Measurements from ENCODE around the gene ELL. TPM values are rescaled to one million over a fixed set of nuclear protein-coding genes. Genes with fewer than 3 reads are reported as not detected.

The ELL gene
- total and polyA plus RNA-seq, 2 experiments from 2014 or later: 11.3 to 20.1 TPM

DNA sequence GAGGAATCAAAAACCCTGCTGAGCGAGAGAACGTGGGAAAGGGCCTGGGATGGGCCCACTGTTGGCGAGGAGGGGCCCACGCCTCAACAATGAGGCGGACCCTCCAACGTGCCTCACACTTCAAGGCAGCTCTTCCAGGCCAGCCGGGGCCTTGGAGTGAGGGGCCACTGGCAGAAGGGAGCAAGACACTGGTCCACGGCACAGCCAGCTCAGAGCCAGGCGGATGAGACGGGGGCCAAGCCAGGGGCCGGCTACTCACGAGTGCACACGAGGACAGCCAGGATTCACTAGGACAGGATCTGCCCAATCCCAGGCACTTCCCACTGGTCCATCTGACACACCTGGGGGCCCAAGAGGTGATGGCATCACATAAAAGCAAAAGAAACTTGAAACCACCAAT is 20.5 kb downstream of the ELL start:
- TF ChIP-seq ZNF114 (CRISPR knock-in tag; IDR thresholded peaks at IDR 0.05) (no peak), NANOG (IDR thresholded peaks at IDR 0.05; ENCODE audit: borderline replicate concordance) (no peak), POLR2AphosphoS5 (IDR thresholded peaks at IDR 0.05; ENCODE audit: low read depth) (no peak), CREB1 (CRISPR knock-in tag; IDR thresholded peaks at IDR 0.05; ENCODE audit: low read depth) (no peak), EZH2phosphoT487 (IDR thresholded peaks at IDR 0.05; ENCODE audit: unreplicated experiment) (no peak), CTCF (conservative IDR thresholded peaks at IDR 0.05; ENCODE audit: low read depth in 2 of 2) (no peak), JUNB (IDR thresholded peaks at IDR 0.05; ENCODE audit: unreplicated experiment) (no peak), STAT1 (IDR thresholded peaks at IDR 0.05; ENCODE audit: unreplicated experiment) (no peak), ZNF331 (CRISPR knock-in tag; IDR thresholded peaks at IDR 0.05; ENCODE audit: low read depth) (no peak), EZH2 (IDR thresholded peaks at IDR 0.05; ENCODE audit: low read depth, unreplicated experiment) (no peak)
- TF ChIP-seq, protein P1, sequence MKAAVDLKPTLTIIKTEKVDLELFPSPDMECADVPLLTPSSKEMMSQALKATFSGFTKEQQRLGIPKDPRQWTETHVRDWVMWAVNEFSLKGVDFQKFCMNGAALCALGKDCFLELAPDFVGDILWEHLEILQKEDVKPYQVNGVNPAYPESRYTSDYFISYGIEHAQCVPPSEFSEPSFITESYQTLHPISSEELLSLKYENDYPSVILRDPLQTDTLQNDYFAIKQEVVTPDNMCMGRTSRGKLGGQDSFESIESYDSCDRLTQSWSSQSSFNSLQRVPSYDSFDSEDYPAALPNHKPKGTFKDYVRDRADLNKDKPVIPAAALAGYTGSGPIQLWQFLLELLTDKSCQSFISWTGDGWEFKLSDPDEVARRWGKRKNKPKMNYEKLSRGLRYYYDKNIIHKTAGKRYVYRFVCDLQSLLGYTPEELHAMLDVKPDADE (IDR thresholded peaks at IDR 0.05): no peak
- TF ChIP-seq, protein P2, sequence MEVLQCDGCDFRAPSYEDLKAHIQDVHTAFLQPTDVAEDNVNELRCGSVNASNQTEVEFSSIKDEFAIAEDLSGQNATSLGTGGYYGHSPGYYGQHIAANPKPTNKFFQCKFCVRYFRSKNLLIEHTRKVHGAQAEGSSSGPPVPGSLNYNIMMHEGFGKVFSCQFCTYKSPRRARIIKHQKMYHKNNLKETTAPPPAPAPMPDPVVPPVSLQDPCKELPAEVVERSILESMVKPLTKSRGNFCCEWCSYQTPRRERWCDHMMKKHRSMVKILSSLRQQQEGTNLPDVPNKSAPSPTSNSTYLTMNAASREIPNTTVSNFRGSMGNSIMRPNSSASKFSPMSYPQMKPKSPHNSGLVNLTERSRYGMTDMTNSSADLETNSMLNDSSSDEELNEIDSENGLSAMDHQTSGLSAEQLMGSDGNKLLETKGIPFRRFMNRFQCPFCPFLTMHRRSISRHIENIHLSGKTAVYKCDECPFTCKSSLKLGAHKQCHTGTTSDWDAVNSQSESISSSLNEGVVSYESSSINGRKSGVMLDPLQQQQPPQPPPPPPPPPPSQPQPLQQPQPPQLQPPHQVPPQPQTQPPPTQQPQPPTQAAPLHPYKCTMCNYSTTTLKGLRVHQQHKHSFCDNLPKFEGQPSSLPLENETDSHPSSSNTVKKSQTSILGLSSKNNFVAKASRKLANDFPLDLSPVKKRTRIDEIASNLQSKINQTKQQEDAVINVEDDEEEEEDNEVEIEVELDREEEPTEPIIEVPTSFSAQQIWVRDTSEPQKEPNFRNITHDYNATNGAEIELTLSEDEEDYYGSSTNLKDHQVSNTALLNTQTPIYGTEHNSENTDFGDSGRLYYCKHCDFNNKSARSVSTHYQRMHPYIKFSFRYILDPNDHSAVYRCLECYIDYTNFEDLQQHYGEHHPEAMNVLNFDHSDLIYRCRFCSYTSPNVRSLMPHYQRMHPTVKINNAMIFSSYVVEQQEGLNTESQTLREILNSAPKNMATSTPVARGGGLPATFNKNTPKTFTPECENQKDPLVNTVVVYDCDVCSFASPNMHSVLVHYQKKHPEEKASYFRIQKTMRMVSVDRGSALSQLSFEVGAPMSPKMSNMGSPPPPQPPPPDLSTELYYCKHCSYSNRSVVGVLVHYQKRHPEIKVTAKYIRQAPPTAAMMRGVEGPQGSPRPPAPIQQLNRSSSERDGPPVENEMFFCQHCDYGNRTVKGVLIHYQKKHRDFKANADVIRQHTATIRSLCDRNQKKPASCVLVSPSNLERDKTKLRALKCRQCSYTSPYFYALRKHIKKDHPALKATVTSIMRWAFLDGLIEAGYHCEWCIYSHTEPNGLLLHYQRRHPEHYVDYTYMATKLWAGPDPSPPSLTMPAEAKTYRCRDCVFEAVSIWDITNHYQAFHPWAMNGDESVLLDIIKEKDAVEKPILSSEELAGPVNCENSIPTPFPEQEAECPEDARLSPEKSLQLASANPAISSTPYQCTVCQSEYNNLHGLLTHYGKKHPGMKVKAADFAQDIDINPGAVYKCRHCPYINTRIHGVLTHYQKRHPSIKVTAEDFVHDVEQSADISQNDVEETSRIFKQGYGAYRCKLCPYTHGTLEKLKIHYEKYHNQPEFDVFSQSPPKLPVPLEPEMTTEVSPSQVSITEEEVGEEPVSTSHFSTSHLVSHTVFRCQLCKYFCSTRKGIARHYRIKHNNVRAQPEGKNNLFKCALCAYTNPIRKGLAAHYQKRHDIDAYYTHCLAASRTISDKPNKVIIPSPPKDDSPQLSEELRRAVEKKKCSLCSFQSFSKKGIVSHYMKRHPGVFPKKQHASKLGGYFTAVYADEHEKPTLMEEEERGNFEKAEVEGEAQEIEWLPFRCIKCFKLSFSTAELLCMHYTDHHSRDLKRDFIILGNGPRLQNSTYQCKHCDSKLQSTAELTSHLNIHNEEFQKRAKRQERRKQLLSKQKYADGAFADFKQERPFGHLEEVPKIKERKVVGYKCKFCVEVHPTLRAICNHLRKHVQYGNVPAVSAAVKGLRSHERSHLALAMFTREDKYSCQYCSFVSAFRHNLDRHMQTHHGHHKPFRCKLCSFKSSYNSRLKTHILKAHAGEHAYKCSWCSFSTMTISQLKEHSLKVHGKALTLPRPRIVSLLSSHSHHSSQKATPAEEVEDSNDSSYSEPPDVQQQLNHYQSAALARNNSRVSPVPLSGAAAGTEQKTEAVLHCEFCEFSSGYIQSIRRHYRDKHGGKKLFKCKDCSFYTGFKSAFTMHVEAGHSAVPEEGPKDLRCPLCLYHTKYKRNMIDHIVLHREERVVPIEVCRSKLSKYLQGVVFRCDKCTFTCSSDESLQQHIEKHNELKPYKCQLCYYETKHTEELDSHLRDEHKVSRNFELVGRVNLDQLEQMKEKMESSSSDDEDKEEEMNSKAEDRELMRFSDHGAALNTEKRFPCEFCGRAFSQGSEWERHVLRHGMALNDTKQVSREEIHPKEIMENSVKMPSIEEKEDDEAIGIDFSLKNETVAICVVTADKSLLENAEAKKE (CRISPR knock-in tag; IDR thresholded peaks at IDR 0.05): no peak
- TF ChIP-seq, protein P3, sequence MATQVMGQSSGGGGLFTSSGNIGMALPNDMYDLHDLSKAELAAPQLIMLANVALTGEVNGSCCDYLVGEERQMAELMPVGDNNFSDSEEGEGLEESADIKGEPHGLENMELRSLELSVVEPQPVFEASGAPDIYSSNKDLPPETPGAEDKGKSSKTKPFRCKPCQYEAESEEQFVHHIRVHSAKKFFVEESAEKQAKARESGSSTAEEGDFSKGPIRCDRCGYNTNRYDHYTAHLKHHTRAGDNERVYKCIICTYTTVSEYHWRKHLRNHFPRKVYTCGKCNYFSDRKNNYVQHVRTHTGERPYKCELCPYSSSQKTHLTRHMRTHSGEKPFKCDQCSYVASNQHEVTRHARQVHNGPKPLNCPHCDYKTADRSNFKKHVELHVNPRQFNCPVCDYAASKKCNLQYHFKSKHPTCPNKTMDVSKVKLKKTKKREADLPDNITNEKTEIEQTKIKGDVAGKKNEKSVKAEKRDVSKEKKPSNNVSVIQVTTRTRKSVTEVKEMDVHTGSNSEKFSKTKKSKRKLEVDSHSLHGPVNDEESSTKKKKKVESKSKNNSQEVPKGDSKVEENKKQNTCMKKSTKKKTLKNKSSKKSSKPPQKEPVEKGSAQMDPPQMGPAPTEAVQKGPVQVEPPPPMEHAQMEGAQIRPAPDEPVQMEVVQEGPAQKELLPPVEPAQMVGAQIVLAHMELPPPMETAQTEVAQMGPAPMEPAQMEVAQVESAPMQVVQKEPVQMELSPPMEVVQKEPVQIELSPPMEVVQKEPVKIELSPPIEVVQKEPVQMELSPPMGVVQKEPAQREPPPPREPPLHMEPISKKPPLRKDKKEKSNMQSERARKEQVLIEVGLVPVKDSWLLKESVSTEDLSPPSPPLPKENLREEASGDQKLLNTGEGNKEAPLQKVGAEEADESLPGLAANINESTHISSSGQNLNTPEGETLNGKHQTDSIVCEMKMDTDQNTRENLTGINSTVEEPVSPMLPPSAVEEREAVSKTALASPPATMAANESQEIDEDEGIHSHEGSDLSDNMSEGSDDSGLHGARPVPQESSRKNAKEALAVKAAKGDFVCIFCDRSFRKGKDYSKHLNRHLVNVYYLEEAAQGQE (IDR thresholded peaks at IDR 0.05; ENCODE audit: unreplicated experiment): no peak
- no peak overlapping the region; the same call in 2 of the 3 replicates for H3K4me3 Mint-ChIP-seq
- Histone ChIP-seq H3K4me1 (ENCODE audit: insufficient read depth) (no peaks in the 10 kb centered on the region), H3K9me2 (ENCODE audit: insufficient read depth) (no peaks in the 10 kb centered on the region), H3K27ac (ENCODE audit: low read depth) (no peak overlapping the region), H3F3A (replicated peaks; ENCODE audit: low read depth) (no peaks in the 10 kb centered on the region), H3K27me3 (ENCODE audit: insufficient read depth) (no peaks in the 10 kb centered on the region), H3K79me2 (replicated peaks; ENCODE audit: insufficient read depth) (peaks cover 80% of the 10 kb centered on the region), H3K36me3 (ENCODE audit: insufficient read depth) (no peaks in the 10 kb centered on the region), H2AFZ (no peak overlapping the region), H3K4me3 (no peak overlapping the region), H3K4me2 (no peak overlapping the region), H4K20me1 (replicated peaks; ENCODE audit: insufficient read depth) (peaks cover 26% of the 10 kb centered on the region)
- no peak for ATAC-seq
- no peak for DNase-seq (ENCODE audit: low spot score)
- no peak overlapping the region for H3K27ac Mint-ChIP-seq
- no peaks in the 10 kb centered on the region; the same call in 2 of the 3 replicates for H3K36me3 Mint-ChIP-seq (ENCODE audit: low read depth)
- H3K27me3 Mint-ChIP-seq (ENCODE audit: insufficient read depth, low read depth, poor library complexity): peaks cover 11% of the 10 kb centered on the region
- H3K9me3 Mint-ChIP-seq: no peaks in the 10 kb centered on the region; the same call in 2 of the 3 replicates
- peaks cover 11% of the 10 kb centered on the region for H3K4me1 Mint-ChIP-seq
